Activated CD8-positive, alpha-beta T cell treated with anti-CD3 and anti-CD28 coated beads for 36 hours (primary cell): Measurements from ENCODE around the gene SUV39H2. TPM values are rescaled to one million over a fixed set of nuclear protein-coding genes. Genes with fewer than 3 reads are reported as not detected.

Source experiments
- ATAC-seq: fragments of 200-7000 bp; cut with Tn5 transposase; one replicate; pipeline ENCODE4 v1.10.0; 2021; ENCODE audit warnings: mild to moderate bottlenecking, moderate library complexity
- CTCF ChIA-PET: fragments of 350-600 bp; sonication (Branson Sonifier 250); formaldehyde crosslinking; loops from one replicate; lab custom pipeline; 2021; ENCODE audit warnings: antibody characterized with exemption; lab: Charles Lee
- POLR2A ChIA-PET: fragments of 350-600 bp; sonication (Branson Sonifier 250); formaldehyde crosslinking; loops from one replicate; lab custom pipeline; 2021; ENCODE audit warnings: antibody characterized with exemption; lab: Charles Lee
- DNase-seq: peaks from one replicate; pipeline ENCODE4 v3.0.0-alpha.2; 2020
- H3K27ac Mint-ChIP-seq: one replicate; pipeline ENCODE4 v1.8.0; 2021; ENCODE audit warnings: mild to moderate bottlenecking, mixed read lengths
- H3K27me3 Mint-ChIP-seq: one replicate; pipeline ENCODE4 v1.8.0; 2021; ENCODE audit warnings: mixed read lengths
- H3K36me3 Mint-ChIP-seq: one replicate; pipeline ENCODE4 v1.8.0; 2021; ENCODE audit warnings: low read depth, mixed read lengths
- H3K4me1 Mint-ChIP-seq: one replicate; pipeline ENCODE4 v1.8.0; 2021; ENCODE audit warnings: low read depth, mixed read lengths
- H3K4me3 Mint-ChIP-seq: one replicate; pipeline ENCODE4 v1.8.0; 2021; ENCODE audit warnings: mild to moderate bottlenecking, moderate library complexity, mixed read lengths
- H3K9me3 Mint-ChIP-seq: one replicate; pipeline ENCODE4 v1.8.0; 2021; ENCODE audit warnings: mixed read lengths
- CTCF ChIP-seq: fragments of 200-600 bp; IDR thresholded peaks from one replicate; pipeline ENCODE4 v1.8.0; 2022; ENCODE audit warnings: antibody characterized with exemption, mild to moderate bottlenecking
- intact Hi-C: fragments of 100-400 bp; cut with micrococcal nuclease; formaldehyde crosslinking; loops from one replicate; pipeline ENCODE4 v1.10.0; 2022
- total RNA-seq, 2 experiments: library from RNA; stranded (reverse); gene quantifications; one replicate each; pipeline ENCODE4 v1.2.3, GENCODE V29; 2021

SUV39H2 gene
- total RNA-seq, 2 experiments from 2014 or later, result 40.9 to 45.8 TPM

DNA sequence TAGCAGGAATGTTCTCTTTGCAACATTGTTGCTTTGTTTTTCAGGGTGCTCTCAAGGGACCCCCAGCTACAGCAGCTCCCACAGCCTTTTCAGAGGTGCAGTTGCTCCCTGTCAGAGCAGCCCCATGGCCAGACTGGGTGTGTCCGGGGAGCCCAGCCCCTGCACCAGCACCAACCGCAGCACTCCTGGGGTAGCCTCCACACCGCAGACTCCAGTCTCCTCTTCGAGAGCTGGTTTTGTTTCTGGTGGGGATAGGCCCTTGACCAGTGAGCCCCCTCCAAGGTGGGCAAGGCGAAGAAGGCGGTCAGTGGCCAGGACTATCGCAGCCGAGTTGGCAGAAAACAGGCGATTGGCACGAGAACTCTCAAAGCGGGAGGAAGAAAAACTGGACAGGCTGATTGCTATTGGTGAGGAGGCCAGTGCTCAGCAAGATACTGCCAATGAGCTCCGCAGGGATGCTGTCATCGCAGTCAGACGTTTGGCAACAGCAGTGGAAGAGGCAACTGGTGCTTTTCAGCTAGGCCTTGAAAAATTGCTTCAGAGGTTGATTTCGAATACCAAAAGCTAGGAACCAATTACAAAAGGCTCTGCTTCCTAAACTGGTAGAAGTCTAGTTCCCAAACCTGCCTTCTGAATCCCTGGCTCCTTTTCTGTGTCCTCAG, 35.2 kb upstream of the SUV39H2 start:
- no peak for TF ChIP-seq CTCF
- ChIA-PET POLR2A (interaction anchor here (0.6 to 2.2 kb wide), 5 partner anchors 11 to 254 kb away, joined by 3 to 14 read pairs (median 3); no protein-coding TSS in a partner anchor), CTCF (no interaction called here)
- Mint-ChIP-seq H3K27ac (no peak overlapping the region), H3K4me3 (no peak overlapping the region), H3K27me3 (no peaks in the 10 kb centered on the region), H3K4me1 (peaks cover 27% of the 10 kb centered on the region), H3K9me3 (no peaks in the 10 kb centered on the region), H3K36me3 (peaks cover 49% of the 10 kb centered on the region)
- DNase-seq (no peak), ATAC-seq (no peak)
- intact Hi-C loops, result no loop called here

GRCh38 chr10:14844948-14845347, 33.7 kb upstream of the SUV39H2 start:
- Mint-ChIP-seq H3K27ac (no peak overlapping the region), H3K9me3 (no peaks in the 10 kb centered on the region), H3K36me3 (peaks cover 46% of the 10 kb centered on the region), H3K4me1 (peaks cover 19% of the 10 kb centered on the region), H3K4me3 (no peak overlapping the region), H3K27me3 (no peaks in the 10 kb centered on the region)
- no peak for DNase-seq
- ChIA-PET POLR2A (interaction anchor here (0.7 kb wide), 1 partner anchor 77 kb away, joined by 3 read pairs; no protein-coding TSS in a partner anchor), CTCF (interaction anchor here (1.2 kb wide), 1 partner anchor 106 kb away, joined by 3 read pairs; no protein-coding TSS in a partner anchor)
- no peak for ATAC-seq
- intact Hi-C loops, result no loop called here
- TF ChIP-seq CTCF, result no peak

DNA sequence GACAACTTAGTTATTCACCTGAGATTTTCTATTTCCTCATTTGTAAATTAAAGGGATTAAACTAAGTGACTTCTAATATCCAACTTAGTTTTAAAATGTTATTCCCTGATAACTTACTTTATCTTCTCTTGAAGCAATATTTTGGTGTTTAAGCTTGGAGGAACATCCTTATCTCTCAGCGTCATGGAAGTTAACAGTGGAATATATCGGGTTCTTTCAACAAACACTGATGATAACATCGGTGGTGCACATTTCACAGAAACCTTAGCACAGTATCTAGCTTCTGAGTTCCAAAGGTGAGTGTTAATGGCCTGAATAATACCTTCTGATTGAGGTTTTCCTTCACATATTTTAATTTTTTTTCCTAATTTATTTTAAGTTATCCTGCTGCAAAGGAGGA, 26.4 kb upstream of the SUV39H2 start:
- no peaks in the 10 kb centered on the region for H3K27me3 Mint-ChIP-seq
- no peaks in the 10 kb centered on the region for H3K4me1 Mint-ChIP-seq
- no peak overlapping the region for H3K27ac Mint-ChIP-seq
- TF ChIP-seq CTCF, result no peak
- ChIA-PET POLR2A (interaction anchor here (1.0 kb wide), 1 partner anchor 14 kb away, joined by 3 read pairs; the partner anchor contains the start of genes HSPA14 and MSANTD7), CTCF (interaction anchor here (1.3 kb wide), 1 partner anchor 29 kb away, joined by 4 read pairs; no protein-coding TSS in a partner anchor)
- no peaks in the 10 kb centered on the region for H3K9me3 Mint-ChIP-seq
- intact Hi-C loops, result no loop called here
- DNase-seq (no peak), ATAC-seq (no peak)
- peaks cover 19% of the 10 kb centered on the region for H3K36me3 Mint-ChIP-seq
- H3K4me3 Mint-ChIP-seq, result no peak overlapping the region

GRCh38 chr10:14855453-14855852, 23.2 kb upstream of the SUV39H2 start:
- intact Hi-C loops, result no loop called here
- ChIA-PET POLR2A (no interaction called here), CTCF (interaction anchor here (1.7 kb wide), 1 partner anchor 11 kb away, joined by 5 read pairs; no protein-coding TSS in a partner anchor)
- H3K9me3 Mint-ChIP-seq, result no peaks in the 10 kb centered on the region
- H3K27ac Mint-ChIP-seq, result no peak overlapping the region
- peaks cover 24% of the 10 kb centered on the region for H3K36me3 Mint-ChIP-seq
- H3K4me1 Mint-ChIP-seq, result no peaks in the 10 kb centered on the region
- no peak overlapping the region for H3K4me3 Mint-ChIP-seq
- ATAC-seq (no peak), DNase-seq (no peak)
- no peaks in the 10 kb centered on the region for H3K27me3 Mint-ChIP-seq
- TF ChIP-seq CTCF, result no peak

- no peak for ATAC-seq
- DNase-seq, result no peak
- intact Hi-C loops, result no loop called here
- H3K9me3 Mint-ChIP-seq, result no peaks in the 10 kb centered on the region
- no peak for TF ChIP-seq CTCF
- H3K4me1 Mint-ChIP-seq, result no peaks in the 10 kb centered on the region
- H3K27me3 Mint-ChIP-seq, result no peaks in the 10 kb centered on the region
- no peak overlapping the region for H3K4me3 Mint-ChIP-seq
- H3K36me3 Mint-ChIP-seq, result peaks cover 30% of the 10 kb centered on the region
- ChIA-PET CTCF (interaction anchor here (1.2 kb wide), 1 partner anchor 11 kb away, joined by 3 read pairs; no protein-coding TSS in a partner anchor), POLR2A (interaction anchor here (3.0 kb wide), 1 partner anchor 15 kb away, joined by 14 read pairs; no protein-coding TSS in a partner anchor)
- no peak overlapping the region for H3K27ac Mint-ChIP-seq
These were observed 20.2 kb upstream of the SUV39H2 start for GRCh38 chr10:14858338-14858960.
